A549 treated with CpdA at 1 μM for 4 hours (cell line): Measurements from ENCODE around the gene MYH8. TPM values are rescaled to one million over a fixed set of nuclear protein-coding genes. Genes with fewer than 3 reads are reported as not detected.

ENCODE experiments used
- total RNA-seq: library from RNA; stranded (reverse); fragments of 200-300 nt; extraction: Qiagen RNA extraction; gene quantifications from 5 replicates; pipeline ENCODE4 v1.2.3, GENCODE V29; 2022; ENCODE audit warnings: low read depth

The MYH8 gene
- not detected in 5 replicates for total RNA-seq

GRCh38 chr17:10421900-10422542, at the start of gene MYH8:
TSS of gene MYH8 (minus strand) at chr17:10421950. CDS start at chr17:10420227, 1,723 bp downstream.

GRCh38 chr17:10469459-10469858, 47.7 kb upstream of the MYH8 start, which contains the start of gene MYH4:
TSS of gene MYH4 (minus strand) at chr17:10469559. CDS start at chr17:10466745, 2,814 bp downstream.

GRCh38 chr17:10372906-10373305, 48.8 kb downstream of the MYH8 start, which contains the start of gene MYH13:
TSS of gene MYH13 (minus strand) at chr17:10373006. CDS start at chr17:10364530, 8,476 bp downstream.

Other genes with a start within 250 kb of the MYH8 start
- 0.21 to 0.57 TPM (median 0.43 TPM) in 5 replicates for gene GAS7, start 223.3 kb downstream of the MYH8 start, total RNA-seq
- not detected in 5 replicates for gene MYH13, start 48.9 kb downstream of the MYH8 start, total RNA-seq
- not detected in 5 replicates for gene MYH4, start 47.6 kb upstream of the MYH8 start, total RNA-seq
- not detected in 5 replicates for gene MYH1, start 96.6 kb upstream of the MYH8 start, total RNA-seq
- gene MYH2, start 127.7 kb upstream of the MYH8 start, total RNA-seq: not detected in 5 replicates
- 0.77 to 1.8 TPM (median 0.91 TPM) in 5 replicates for gene MYH3, start 235.4 kb upstream of the MYH8 start, total RNA-seq